Activated CD8-positive, alpha-beta T cell treated with anti-CD3 and anti-CD28 coated beads for 36 hours (primary cell): ENCODE results near the gene SIRT6. TPM values are rescaled to one million over a fixed set of nuclear protein-coding genes. Genes with fewer than 3 reads are reported as not detected.

Source experiments
- ATAC-seq: fragments of 200-7000 bp; cut with Tn5 transposase; one replicate; pipeline ENCODE4 v1.10.0; 2021; ENCODE audit warnings: mild to moderate bottlenecking, moderate library complexity
- CTCF ChIA-PET: fragments of 350-600 bp; sonication (Branson Sonifier 250); formaldehyde crosslinking; loops from one replicate; lab custom pipeline; 2021; ENCODE audit warnings: antibody characterized with exemption; lab: Charles Lee
- POLR2A ChIA-PET: fragments of 350-600 bp; sonication (Branson Sonifier 250); formaldehyde crosslinking; loops from one replicate; lab custom pipeline; 2021; ENCODE audit warnings: antibody characterized with exemption; lab: Charles Lee
- DNase-seq: peaks from one replicate; pipeline ENCODE4 v3.0.0-alpha.2; 2020
- H3K27ac Mint-ChIP-seq: one replicate; pipeline ENCODE4 v1.8.0; 2021; ENCODE audit warnings: mild to moderate bottlenecking, mixed read lengths
- H3K27me3 Mint-ChIP-seq: one replicate; pipeline ENCODE4 v1.8.0; 2021; ENCODE audit warnings: mixed read lengths
- H3K36me3 Mint-ChIP-seq: one replicate; pipeline ENCODE4 v1.8.0; 2021; ENCODE audit warnings: low read depth, mixed read lengths
- H3K4me1 Mint-ChIP-seq: one replicate; pipeline ENCODE4 v1.8.0; 2021; ENCODE audit warnings: low read depth, mixed read lengths
- H3K4me3 Mint-ChIP-seq: one replicate; pipeline ENCODE4 v1.8.0; 2021; ENCODE audit warnings: mild to moderate bottlenecking, moderate library complexity, mixed read lengths
- H3K9me3 Mint-ChIP-seq: one replicate; pipeline ENCODE4 v1.8.0; 2021; ENCODE audit warnings: mixed read lengths
- CTCF ChIP-seq: fragments of 200-600 bp; IDR thresholded peaks from one replicate; pipeline ENCODE4 v1.8.0; 2022; ENCODE audit warnings: antibody characterized with exemption, mild to moderate bottlenecking
- intact Hi-C: fragments of 100-400 bp; cut with micrococcal nuclease; formaldehyde crosslinking; loops from one replicate; pipeline ENCODE4 v1.10.0; 2022
- total RNA-seq, 2 experiments: library from RNA; stranded (reverse); gene quantifications; one replicate each; pipeline ENCODE4 v1.2.3, GENCODE V29; 2021

SIRT6 gene
- total RNA-seq, 2 experiments from 2014 or later = 26.9 to 28.3 TPM

GRCh38 chr19:4183967-4184717 lies 1.8 kb upstream of the SIRT6 start:
- no peak for TF ChIP-seq CTCF
- POLR2A ChIA-PET = no interaction called here
- intact Hi-C loops = no loop called here
- H3K9me3 Mint-ChIP-seq = no peaks in the 10 kb centered on the region
- no peak overlapping the region for H3K27ac Mint-ChIP-seq
- H3K4me1 Mint-ChIP-seq = peaks cover 24% of the 10 kb centered on the region
- CTCF ChIA-PET = interaction anchor here (1.3 kb wide), 1 partner anchor 16 kb away, joined by 3 read pairs; no protein-coding TSS in a partner anchor
- no peak for DNase-seq
- H3K27me3 Mint-ChIP-seq = no peaks in the 10 kb centered on the region
- peak overlapping the region; percentile 98 for H3K4me3 Mint-ChIP-seq
- ATAC-seq = no peak
- peaks cover 7% of the 10 kb centered on the region for H3K36me3 Mint-ChIP-seq

GRCh38 chr19:4181053-4181508 lies 1.3 kb downstream of the SIRT6 start:
- Mint-ChIP-seq H3K36me3 (peaks cover 9% of the 10 kb centered on the region), H3K4me3 (peak overlapping the region; percentile 98), H3K9me3 (no peaks in the 10 kb centered on the region), H3K27me3 (no peaks in the 10 kb centered on the region), H3K27ac (peak overlapping the region; percentile 30), H3K4me1 (peaks cover 22% of the 10 kb centered on the region)
- ChIA-PET CTCF (interaction anchor here (1.2 to 1.8 kb wide), 2 partner anchors 13 to 42 kb away, joined by 3 to 5 read pairs; no protein-coding TSS in a partner anchor), POLR2A (no interaction called here)
- DNase-seq (peak; percentile 22), ATAC-seq (no peak)
- intact Hi-C loops = no loop called here
- TF ChIP-seq CTCF = no peak

GRCh38 chr19:4178990-4179389 lies 3.4 kb downstream of the SIRT6 start:
- no peak overlapping the region for H3K27ac Mint-ChIP-seq
- no peak for TF ChIP-seq CTCF

GRCh38 chr19:4177146-4177545 lies 5.2 kb downstream of the SIRT6 start:
- TF ChIP-seq CTCF = no peak
- Mint-ChIP-seq H3K36me3 (peaks cover 9% of the 10 kb centered on the region), H3K4me1 (peaks cover 20% of the 10 kb centered on the region), H3K27me3 (peaks cover 6% of the 10 kb centered on the region), H3K9me3 (no peaks in the 10 kb centered on the region), H3K27ac (no peak overlapping the region), H3K4me3 (no peak overlapping the region)
- ATAC-seq (no peak), DNase-seq (no peak)
- ChIA-PET POLR2A (interaction anchor here (1.0 kb wide), 1 partner anchor 192 kb away, joined by 3 read pairs; the partner anchor contains the start of gene EEF2), CTCF (interaction anchor here (0.7 to 1.5 kb wide), 2 partner anchors 9 to 37 kb away, joined by 3 to 4 read pairs; no protein-coding TSS in a partner anchor)
- intact Hi-C loops = no loop called here

More at GRCh38 chr19:4178990-4179389, 3.4 kb downstream of the SIRT6 start:
- Mint-ChIP-seq H3K36me3 (peaks cover 9% of the 10 kb centered on the region), H3K27me3 (no peaks in the 10 kb centered on the region), H3K4me1 (peaks cover 22% of the 10 kb centered on the region), H3K4me3 (no peak overlapping the region), H3K9me3 (no peaks in the 10 kb centered on the region)
- POLR2A ChIA-PET = no interaction called here
- ATAC-seq (no peak), DNase-seq (no peak)
- CTCF ChIA-PET = no interaction called here
- intact Hi-C loops = no loop called here

GRCh38 chr19:4175669-4175931 lies 6.8 kb downstream of the SIRT6 start:
- H3K27me3 Mint-ChIP-seq = peaks cover 12% of the 10 kb centered on the region
- POLR2A ChIA-PET = no interaction called here
- CTCF ChIA-PET = interaction anchor here (1.4 kb wide), 1 partner anchor 36 kb away, joined by 4 read pairs; no protein-coding TSS in a partner anchor
- peaks cover 12% of the 10 kb centered on the region for H3K4me1 Mint-ChIP-seq
- no peak for DNase-seq
- ATAC-seq = no peak
- intact Hi-C loops = no loop called here
- H3K36me3 Mint-ChIP-seq = peaks cover 9% of the 10 kb centered on the region
- H3K9me3 Mint-ChIP-seq = no peaks in the 10 kb centered on the region
- TF ChIP-seq CTCF = no peak
- no peak overlapping the region for H3K27ac Mint-ChIP-seq
- H3K4me3 Mint-ChIP-seq = no peak overlapping the region
